IPS-15b (cell line): Measurements from ENCODE around the gene POMT1.
"Not testable (repeated sequence)": the region's sequence is repeated elsewhere in the genome, so short reads cannot be mapped to it uniquely, and the experiment has no call there.

Source experiments
- H3K27me3 ChIP-seq: one replicate; pipeline ENCODE4 v1.6.1; 2013; ENCODE audit warnings: low read length; ENCODE audit not compliant: control insufficient read depth, insufficient read depth
- H3K36me3 ChIP-seq: one replicate; pipeline ENCODE4 v1.6.1; 2013; ENCODE audit warnings: low read length; ENCODE audit not compliant: control insufficient read depth, insufficient read depth
- H3K4me1 ChIP-seq: one replicate; pipeline ENCODE4 v1.6.1; 2013; ENCODE audit warnings: mild to moderate bottlenecking, low read length; ENCODE audit not compliant: control insufficient read depth, insufficient read depth
- H3K4me3 ChIP-seq: one replicate; pipeline ENCODE4 v1.5.1; 2013; ENCODE audit warnings: low read depth, low read length
- H3K9ac ChIP-seq: one replicate; pipeline ENCODE4 v1.6.1; 2013; ENCODE audit warnings: low read depth, mild to moderate bottlenecking, low read length
- H3K9me3 ChIP-seq: one replicate; pipeline ENCODE4 v1.6.1; 2013; ENCODE audit warnings: mild to moderate bottlenecking, low read length; ENCODE audit not compliant: control insufficient read depth, insufficient read depth

POMT1 gene

DNA sequence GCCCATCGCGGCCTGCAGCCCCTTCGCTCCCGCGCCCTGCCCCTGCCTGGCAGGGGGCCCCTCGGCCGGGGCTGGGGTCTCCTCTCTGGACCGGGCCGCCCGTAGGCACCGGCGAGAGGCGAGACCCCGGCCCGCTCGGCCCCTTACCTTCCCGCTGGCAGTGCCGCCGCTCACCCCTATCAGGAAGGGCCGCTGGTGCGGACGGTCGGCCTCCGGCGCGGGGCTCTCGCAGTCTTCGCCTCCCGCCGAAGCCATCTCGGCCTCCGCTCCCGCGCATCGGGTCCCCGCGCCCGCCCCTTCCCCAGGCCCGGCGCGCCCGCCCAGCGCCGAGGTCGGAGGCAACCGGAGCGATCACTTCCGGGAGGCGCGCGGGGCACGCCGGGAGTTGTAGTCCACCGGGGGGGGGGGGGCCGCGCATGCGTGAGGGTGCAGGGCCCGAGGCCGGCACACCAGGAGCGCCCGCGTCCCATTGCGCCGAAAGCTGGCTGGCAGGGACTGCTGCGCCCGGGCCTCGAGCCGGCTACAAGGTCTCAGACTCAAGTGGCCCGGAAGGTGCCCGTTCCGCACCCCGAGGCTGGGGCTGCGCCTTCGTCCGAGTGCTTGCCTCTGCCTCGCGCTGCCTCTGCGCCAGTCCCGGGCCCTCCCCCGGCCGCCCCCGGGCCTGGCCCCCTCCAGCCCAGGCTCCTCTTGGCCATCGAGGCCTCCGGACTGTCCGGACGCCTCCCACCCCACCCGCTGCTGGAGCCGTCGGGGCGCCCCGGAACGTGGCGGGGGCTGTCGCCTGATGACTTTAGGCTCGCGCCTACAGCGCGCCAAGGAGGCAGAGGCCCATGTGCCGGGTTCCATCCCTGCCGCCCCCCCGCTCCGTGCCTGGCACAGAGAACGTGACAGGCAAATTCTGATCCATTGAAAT lies 28.5 kb downstream of the POMT1 start, which contains the start of gene UCK1:
UCK1 (minus strand) TSS at position 344 of the 913 bp plus-strand sequence; CDS start at position 255, 89 bp downstream.
- H3K9me3 ChIP-seq, result no peaks in the 10 kb centered on the region
- peak within 1 kb of the TSS; percentile 84 for H3K4me3 ChIP-seq
- H3K9ac ChIP-seq, result peak within 1 kb of the TSS; percentile 71
- peaks cover 2% of the 10 kb centered on the region for H3K4me1 ChIP-seq
- no peaks in the 10 kb centered on the region for H3K27me3 ChIP-seq
- H3K36me3 ChIP-seq, result peaks cover 27% of the 10 kb centered on the region

DNA sequence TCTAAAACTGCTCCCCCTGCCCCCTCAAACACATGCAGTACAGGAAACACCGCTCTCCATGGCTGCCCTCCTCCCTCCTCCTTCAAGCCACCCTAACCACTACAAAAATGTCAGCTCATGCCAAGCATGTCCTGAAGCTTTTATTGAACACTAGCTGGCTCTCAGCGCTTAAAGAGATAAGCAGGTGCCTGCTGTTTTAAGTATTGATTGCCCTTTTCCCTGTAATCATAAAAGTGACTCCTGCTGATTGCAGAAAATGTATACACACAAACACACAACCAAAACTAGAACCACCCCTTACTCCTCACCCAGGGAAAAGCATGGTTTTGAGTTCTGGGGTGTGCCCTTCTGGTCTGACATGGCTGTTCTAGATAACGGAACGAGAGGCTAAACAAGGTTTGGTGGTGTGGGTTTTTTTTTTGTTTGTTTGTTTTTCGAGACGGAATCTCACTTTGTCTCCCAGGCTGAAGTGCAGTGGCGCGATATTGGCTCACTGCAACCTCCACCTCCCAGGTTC lies 32.1 kb downstream of the POMT1 start:
- H3K9ac ChIP-seq, result no peak overlapping the region
- peaks cover 2% of the 10 kb centered on the region for H3K4me1 ChIP-seq

GRCh38 chr9:131537946-131538345 lies 35.2 kb downstream of the POMT1 start:
- no peaks in the 10 kb centered on the region for H3K9me3 ChIP-seq
- H3K9ac ChIP-seq, result no peak overlapping the region
- H3K27me3 ChIP-seq, result no peaks in the 10 kb centered on the region
- H3K4me1 ChIP-seq, result no peaks in the 10 kb centered on the region
- H3K36me3 ChIP-seq, result no peaks in the 10 kb centered on the region
- no peak overlapping the region for H3K4me3 ChIP-seq

More for the DNA sequence above, 32.1 kb downstream of the POMT1 start:
- H3K27me3 ChIP-seq, result no peaks in the 10 kb centered on the region
- no peak overlapping the region for H3K4me3 ChIP-seq
- H3K36me3 ChIP-seq, result no peaks in the 10 kb centered on the region
- H3K9me3 ChIP-seq, result no peaks in the 10 kb centered on the region

DNA sequence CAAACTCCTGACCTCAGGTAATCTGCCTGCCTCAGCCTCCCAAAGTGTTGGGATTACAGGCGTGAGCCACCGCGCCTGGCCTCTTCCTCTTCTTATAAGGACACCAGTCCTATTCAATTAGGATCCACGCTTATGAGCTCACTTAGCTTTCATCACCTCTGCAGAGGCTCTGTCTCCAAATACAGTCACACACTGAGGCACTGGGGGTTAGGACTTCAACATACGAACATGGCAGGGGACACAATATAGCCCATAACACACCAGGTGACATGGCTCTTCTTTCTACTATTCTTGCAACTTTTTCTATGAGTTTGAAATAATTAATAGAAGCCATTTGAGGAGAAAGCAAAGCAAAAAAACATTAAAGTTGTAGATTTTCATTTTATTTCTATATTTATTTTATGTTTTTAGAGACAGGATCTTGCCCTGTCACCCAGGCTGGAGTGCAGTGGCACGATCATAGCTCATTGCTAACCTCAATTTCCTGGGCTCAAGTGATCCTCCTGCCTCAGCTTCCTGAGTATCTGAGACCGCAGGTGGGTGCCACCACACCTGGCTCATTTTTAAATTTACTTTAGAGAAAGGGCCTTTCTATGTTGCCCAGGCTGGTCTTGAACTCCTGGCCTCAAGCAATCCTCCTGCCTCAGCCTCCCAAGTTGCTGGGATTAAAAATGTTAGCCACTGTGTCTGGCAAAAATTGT lies 36.7 kb downstream of the POMT1 start:
- H3K9ac ChIP-seq, result no peak overlapping the region
- no peak overlapping the region for H3K4me3 ChIP-seq
- no peaks in the 10 kb centered on the region for H3K36me3 ChIP-seq
- H3K9me3 ChIP-seq, result peaks cover 10% of the 10 kb centered on the region
- H3K4me1 ChIP-seq, result no peaks in the 10 kb centered on the region
- peaks cover 2% of the 10 kb centered on the region for H3K27me3 ChIP-seq

DNA sequence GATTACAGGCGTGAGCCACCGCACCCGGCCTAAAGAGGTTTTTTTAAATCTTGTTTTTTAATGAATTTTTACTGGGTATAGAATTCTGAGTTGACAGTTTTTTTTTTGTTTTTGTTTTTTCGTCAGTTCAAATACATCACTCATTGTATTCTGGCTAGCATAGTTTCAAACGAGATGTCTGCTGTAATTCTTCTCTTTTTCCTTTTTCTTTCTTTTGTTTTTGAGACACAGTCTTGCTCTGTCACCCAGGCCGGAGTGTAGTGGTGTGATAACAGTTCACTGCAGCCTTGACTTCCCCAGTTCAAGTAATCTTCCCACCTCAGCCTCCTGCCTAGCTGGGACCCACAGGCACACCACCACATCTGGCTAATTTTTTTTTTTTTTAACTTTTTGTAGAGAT lies 40.4 kb downstream of the POMT1 start:
- Histone ChIP-seq H3K27me3 (peaks cover 21% of the 10 kb centered on the region), H3K9me3 (peaks cover 12% of the 10 kb centered on the region), H3K4me1 (no peaks in the 10 kb centered on the region), H3K4me3 (no peak overlapping the region), H3K9ac (no peak overlapping the region), H3K36me3 (no peaks in the 10 kb centered on the region)

DNA sequence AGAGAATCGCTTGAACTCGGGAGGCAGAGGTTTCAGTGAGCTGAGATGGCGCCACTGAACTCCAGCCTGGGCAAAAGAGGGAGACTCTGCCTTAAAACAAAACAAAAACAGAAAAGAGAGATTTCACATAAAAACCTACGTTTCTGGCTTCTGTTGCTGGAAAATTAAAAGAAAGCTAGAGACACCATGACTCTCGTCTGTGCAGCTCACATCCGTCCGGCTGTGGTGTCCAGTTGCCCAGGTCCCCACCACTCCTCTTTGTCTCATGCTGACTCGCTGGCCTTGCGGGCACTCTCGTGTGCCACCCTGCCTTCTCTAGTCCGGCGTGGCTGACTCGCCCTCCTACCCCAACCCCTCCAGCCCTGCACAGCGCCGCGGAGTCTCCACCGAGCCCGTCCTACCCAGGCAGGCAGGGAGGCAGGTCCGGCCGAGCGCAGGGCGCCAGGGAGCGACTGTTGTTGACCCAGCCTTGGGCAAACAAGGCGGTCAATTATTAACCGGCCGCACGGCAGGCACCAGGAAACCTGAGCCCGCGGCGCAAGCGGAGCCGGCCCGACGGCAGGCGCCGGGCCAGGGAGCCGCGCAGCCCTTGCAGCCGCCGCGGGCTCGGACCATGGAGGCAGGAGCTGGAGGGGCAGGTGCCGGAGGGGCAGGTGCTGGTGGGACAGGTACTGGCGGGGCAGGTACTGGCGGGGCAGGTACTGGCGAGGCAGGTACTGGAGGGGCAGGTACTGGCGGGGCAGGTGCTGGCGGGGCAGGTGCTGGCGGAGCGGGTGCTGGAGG lies 42.5 kb downstream of the POMT1 start, which contains the start of gene PRRT1B:
PRRT1B (plus strand) TSS at position 521 of the 783 bp plus-strand sequence; CDS start at position 614, 93 bp downstream.
- H3K9me3 ChIP-seq, result peaks cover 12% of the 10 kb centered on the region
- peak within 1 kb of the TSS; percentile 62 for H3K4me3 ChIP-seq
- H3K4me1 ChIP-seq, result no peaks in the 10 kb centered on the region
- H3K36me3 ChIP-seq, result no peaks in the 10 kb centered on the region
- peak within 1 kb of the TSS; percentile 12 for H3K9ac ChIP-seq
- peaks cover 21% of the 10 kb centered on the region for H3K27me3 ChIP-seq

GRCh38 chr9:131545786-131546335 lies 43.1 kb downstream of the POMT1 start:
- H3K4me3 ChIP-seq, result peak overlapping the region; percentile 62

DNA sequence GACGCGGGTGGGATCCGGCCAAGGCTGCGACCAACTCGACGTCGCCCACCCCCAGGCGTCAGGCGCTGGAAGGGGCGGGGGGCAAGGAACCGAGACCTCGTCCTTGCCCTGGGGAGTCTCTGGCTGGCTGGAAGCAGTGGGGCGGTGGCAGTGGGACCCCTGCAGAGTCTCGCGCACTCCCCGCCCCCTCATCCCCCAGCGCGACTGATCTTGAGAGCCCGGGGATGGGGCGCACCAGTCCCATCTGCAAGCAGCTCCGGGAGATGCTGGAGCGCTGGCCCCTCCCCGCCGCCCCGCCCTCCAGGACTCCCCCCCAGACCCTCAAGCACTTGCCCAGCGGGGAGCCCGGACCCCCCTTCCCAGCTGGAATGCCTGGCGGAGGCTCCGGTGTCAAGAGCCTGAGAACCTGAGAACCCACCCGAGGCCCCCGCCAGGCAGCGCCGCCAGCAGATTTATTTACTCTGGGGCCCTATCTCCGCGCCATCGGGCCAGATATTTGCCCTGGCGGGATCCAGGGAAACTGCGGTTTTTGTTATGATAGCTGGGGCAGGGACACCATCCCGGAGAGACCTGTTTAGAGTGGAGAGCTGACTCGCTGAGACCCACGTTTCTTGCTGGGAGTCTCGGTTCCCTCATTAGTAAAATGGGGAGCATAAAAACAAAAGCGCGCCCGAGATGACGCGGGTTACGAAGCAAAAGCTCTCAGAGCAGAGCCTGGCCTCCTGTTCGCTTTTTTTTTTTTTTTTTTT lies 43.8 kb downstream of the POMT1 start:
- H3K36me3 ChIP-seq, result no peaks in the 10 kb centered on the region
- H3K9me3 ChIP-seq, result peaks cover 12% of the 10 kb centered on the region
- H3K9ac ChIP-seq, result no peak overlapping the region
- H3K4me1 ChIP-seq, result no peaks in the 10 kb centered on the region
- peak overlapping the region; percentile 62 for H3K4me3 ChIP-seq
- H3K27me3 ChIP-seq, result peaks cover 21% of the 10 kb centered on the region

More at GRCh38 chr9:131545786-131546335, 43.1 kb downstream of the POMT1 start:
- H3K9ac ChIP-seq, result peak overlapping the region; percentile 12
- peaks cover 12% of the 10 kb centered on the region for H3K9me3 ChIP-seq
- H3K27me3 ChIP-seq, result peaks cover 21% of the 10 kb centered on the region
- no peaks in the 10 kb centered on the region for H3K36me3 ChIP-seq
- no peaks in the 10 kb centered on the region for H3K4me1 ChIP-seq

DNA sequence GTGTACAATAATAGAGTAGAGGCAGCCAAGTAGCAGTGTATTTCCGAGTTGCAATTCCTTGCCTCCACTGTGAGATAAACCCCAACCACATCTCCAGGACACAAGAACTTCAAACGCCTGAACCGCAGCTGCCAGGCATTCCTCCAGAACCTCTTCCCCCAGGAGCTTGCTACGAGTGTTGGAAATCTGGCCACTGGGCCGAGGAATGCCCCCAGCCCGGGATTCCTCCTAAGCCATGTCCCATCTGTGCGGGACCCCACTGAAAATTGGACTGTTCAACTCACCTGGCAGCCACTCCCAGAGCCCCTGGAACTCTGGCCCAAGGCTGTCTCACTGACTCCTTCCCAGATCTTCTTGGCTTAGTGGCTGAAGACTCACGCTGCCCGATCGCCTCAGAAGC lies 46.5 kb downstream of the POMT1 start:
- H3K4me1 ChIP-seq, H3K9ac ChIP-seq, H3K4me3 ChIP-seq, H3K36me3 ChIP-seq, H3K9me3 ChIP-seq: not testable (repeated sequence)
- H3K27me3 ChIP-seq, result peaks cover 20% of the 10 kb centered on the region

GRCh38 chr9:131550465-131550864 lies 47.7 kb downstream of the POMT1 start:
- not testable (repeated sequence) for H3K4me3 ChIP-seq, H3K9ac ChIP-seq, H3K9me3 ChIP-seq, H3K36me3 ChIP-seq, H3K4me1 ChIP-seq
- H3K27me3 ChIP-seq, result peaks cover 14% of the 10 kb centered on the region
